Hematopoietic multipotent progenitor cell treated with erythropoietin and hydrocortisone succinate and interleukin-3 and kit ligand, for 6 days (in vitro differentiated cells): ENCODE results near the gene SHMT2.

Experiments used
- DNase-seq: peaks from one replicate; pipeline ENCODE4 v3.0.0-alpha.2; 2015

SHMT2 gene

GRCh38 chr12:57229634-57230380 is at the start of gene SHMT2:
Gene SHMT2, plus strand, starts transcription at chr12:57229711. Its CDS starts 68 bp downstream, at chr12:57229779.
- peak; percentile 100 for DNase-seq

GRCh38 chr12:57180321-57180989 is 49.1 kb upstream of the SHMT2 start:
- DNase-seq, result no peak

- DNase-seq, result no peak
These were observed 48.4 kb upstream of the SHMT2 start for GRCh38 chr12:57181072-57181471.

- no peak for DNase-seq
These were observed 47.9 kb upstream of the SHMT2 start for GRCh38 chr12:57181561-57182155.

- peak; percentile 84 for DNase-seq
These were observed 46.5 kb upstream of the SHMT2 start for GRCh38 chr12:57182918-57183575.

- DNase-seq, result no peak
These were observed 45.4 kb upstream of the SHMT2 start for GRCh38 chr12:57183939-57184725.

GRCh38 chr12:57185403-57185802 is 44.1 kb upstream of the SHMT2 start:
- no peak for DNase-seq

- DNase-seq, result no peak
These were observed 43.5 kb upstream of the SHMT2 start for GRCh38 chr12:57185906-57186508.

GRCh38 chr12:57187222-57188089 is 42.1 kb upstream of the SHMT2 start:
- DNase-seq, result no peak

- no peak for DNase-seq
These were observed 41.5 kb upstream of the SHMT2 start for GRCh38 chr12:57188090-57188425.

- DNase-seq, result peak; percentile 35
These were observed 39.5 kb upstream of the SHMT2 start for GRCh38 chr12:57190037-57190436.

GRCh38 chr12:57190821-57191220 is 38.7 kb upstream of the SHMT2 start:
- DNase-seq, result no peak

- DNase-seq, result no peak
These were observed 38.1 kb upstream of the SHMT2 start for GRCh38 chr12:57191410-57191809.

GRCh38 chr12:57192920-57193319 is 36.6 kb upstream of the SHMT2 start:
- no peak for DNase-seq

GRCh38 chr12:57193706-57194245 is 35.7 kb upstream of the SHMT2 start:
- DNase-seq, result no peak

- no peak for DNase-seq
These were observed 35.3 kb upstream of the SHMT2 start for GRCh38 chr12:57194253-57194652.

- no peak for DNase-seq
These were observed 34.3 kb upstream of the SHMT2 start for GRCh38 chr12:57195186-57195585.

GRCh38 chr12:57195611-57196371 is 33.7 kb upstream of the SHMT2 start:
- DNase-seq, result no peak

GRCh38 chr12:57196439-57196838 is 33.1 kb upstream of the SHMT2 start:
- DNase-seq, result no peak

- no peak for DNase-seq
These were observed 32.6 kb upstream of the SHMT2 start for GRCh38 chr12:57196956-57197355.
